Pancreas (tissue), 10 donors: ENCODE results near the gene MTARC2. TPM values are rescaled to one million over a fixed set of nuclear protein-coding genes. Genes with fewer than 3 reads are reported as not detected.

Source experiments
- ATAC-seq, 4 donors: fragments of 200-7000 bp; cut with Tn5 transposase; one replicate each; pipeline versions ENCODE4 v1.8.0 to v1.9.1; 2020; ENCODE audit warnings: mild to moderate bottlenecking in 4 of 4, moderate library complexity in 4 of 4
- DNase-seq, 6 donors: peaks; one replicate each; pipeline ENCODE4 v3.0.0-alpha.2; 2020
- FAIRE-seq: peaks from 2 replicates; lab custom pipeline; 2012; peaks lifted over from hg19 to GRCh38; lab: Jason Lieb, UNC
- H3K27ac ChIP-seq, 4 donors: fragments of 200-600 bp; sonication (generic); 1 replicate in 3 of 4; 2 replicates in 1 of 4; pipeline versions ENCODE4 v1.5.0 to v1.8.0; 2020
- H3K27me3 ChIP-seq, 4 donors: fragments of 200-600 bp; one replicate each; pipeline ENCODE4 v1.8.0; 2021
- H3K36me3 ChIP-seq, 3 donors: fragments of 200-600 bp; sonication (generic) in 1 of 3; one replicate each; pipeline versions ENCODE4 v1.5.0 to v1.8.0; 2020 to 2021
- H3K4me1 ChIP-seq, 3 donors: fragments of 200-600 bp; one replicate each; pipeline ENCODE4 v1.8.0; 2021
- H3K4me3 ChIP-seq, 4 donors: fragments of 200-600 bp; sonication (generic) in 2 of 4; one replicate each; pipeline versions ENCODE4 v1.5.0 to v1.8.0; 2020 to 2021
- H3K9me3 ChIP-seq, 4 donors: fragments of 200-600 bp; one replicate each; pipeline ENCODE4 v1.8.0; 2021
- CTCF ChIP-seq, 4 donors: fragments of 200-600 bp; sonication (generic) in 3 of 4; IDR thresholded peaks; one replicate each; pipeline versions ENCODE4 v1.5.0 to v1.8.0; 2021; ENCODE audit warnings: antibody characterized with exemption in 4 of 4
- WGBS, 2 donors: extraction: QIAGEN DNeasy Blood & Tissue Kit; methylation state at CpG; one replicate each; pipeline ENCODE4 v1.1.7; 2013; 5-methylcytosine and 5-hydroxymethylcytosine counted together
- intact Hi-C, 3 donors: fragments of 100-400 bp; cut with DNase I; formaldehyde crosslinking; loops; one replicate each; pipeline versions ENCODE4 v1.11.1 to v1.14.2; 2022
- polyA plus RNA-seq, 2 donors: library from polyadenylated mRNA; stranded (reverse); fragments of 200-250 nt; gene quantifications; one replicate each; pipeline ENCODE4 v1.2.3, GENCODE V29; 2013
- total RNA-seq, 6 donors: library from RNA; stranded (reverse); fragmentation: NEBNext Ultra II Directional in 4 of 6; extraction: Animal tissue kit (Norgen Biotek cat#: 25700) in 4 of 6; gene quantifications; one replicate each; pipeline versions ENCODE4 v1.2.1 to v1.2.4, GENCODE V29; 2021 to 2023
- donor health status: healthy with polysubstance abuse.
- donor health status: DM: no; HTN: no; CAD: no; lungs with moderate emphysema.
- donor health status: DM: no; HTN: no; CAD: no.
- donor health status: control.
- donor health status: control.
- donor health status: Bipolar disorder and iron deficiency.
- donor health status: DM: yes; HTN: yes; CAD: no.
- donor health status: DM: no; HTN: no; CAD: no.
- donor health status: DM: no; HTN: no; CAD: no.
- donor health status: DM: yes; HTN: yes; CAD: no.

MTARC2 gene
- total and polyA plus RNA-seq, 8 donors, result 12.2 to 27.0 (median 16.6) TPM

GRCh38 chr1:220785166-220786056, 37.3 kb downstream of the MTARC2 start:
- H3K27me3 ChIP-seq, result no peaks in the 10 kb centered on the region
- intact Hi-C loops, result loop anchor here in 1 of 3 donors (10.0 kb wide), 1 partner anchor 471 kb away; no protein-coding TSS in a partner anchor
- DNase-seq (no peak), ATAC-seq (no peak), FAIRE-seq (no peak)
- H3K27ac ChIP-seq, result peak overlapping the region in 1 of 4 donors; percentile 81
- H3K9me3 ChIP-seq, result no peaks in the 10 kb centered on the region
- WGBS, 2 donors, result 84 to 86% methylated on average over 11 of the region's 11 CpGs
- H3K4me3 ChIP-seq, result no peak overlapping the region
- TF ChIP-seq CTCF (IDR thresholded peaks at IDR 0.05), result no peak
- no peaks in the 10 kb centered on the region for H3K36me3 ChIP-seq
- H3K4me1 ChIP-seq, result peaks cover 0 to 4% (median 0%) of the 10 kb centered on the region in 3 donors

- no peak for TF ChIP-seq CTCF (IDR thresholded peaks at IDR 0.05)
- H3K9me3 ChIP-seq, result no peaks in the 10 kb centered on the region
- DNase-seq (peak in 4 of 6 donors; percentile 31 to 85 (median 52)), ATAC-seq (peak; percentile 55 to 69 (median 58)), FAIRE-seq (no peak)
- H3K36me3 ChIP-seq, result no peaks in the 10 kb centered on the region
- H3K27ac ChIP-seq, result peak overlapping the region; percentile 67 to 82 (median 78)
- intact Hi-C loops, result loop anchor here in 1 of 3 donors (10.0 kb wide), 1 partner anchor 471 kb away; no protein-coding TSS in a partner anchor
- 16 to 21% methylated on average over 13 of the region's 13 CpGs for WGBS, 2 donors
- H3K4me1 ChIP-seq, result peaks cover 0 to 4% (median 0%) of the 10 kb centered on the region in 3 donors
- H3K4me3 ChIP-seq, result peak overlapping the region in 3 of 4 donors; percentile 49 to 73 (median 56)
- no peaks in the 10 kb centered on the region for H3K27me3 ChIP-seq
Observed at GRCh38 chr1:220786057-220786336, 37.9 kb downstream of the MTARC2 start.

- H3K4me1 ChIP-seq, result peaks cover 0 to 4% (median 0%) of the 10 kb centered on the region in 3 donors
- DNase-seq (peak; percentile 77 to 90 (median 86)), ATAC-seq (peak; percentile 76 to 88 (median 86)), FAIRE-seq (no peak)
- H3K36me3 ChIP-seq, result no peaks in the 10 kb centered on the region
- intact Hi-C loops, result loop anchor here in 1 of 3 donors (10.0 kb wide), 1 partner anchor 472 kb away; no protein-coding TSS in a partner anchor
- H3K9me3 ChIP-seq, result no peaks in the 10 kb centered on the region
- no peaks in the 10 kb centered on the region for H3K27me3 ChIP-seq
- peak within 1 kb of the TSS; percentile 49 to 73 (median 56) for H3K4me3 ChIP-seq
- WGBS, 2 donors, result 2 to 3% methylated on average over 45 to 56 of the region's 56 CpGs
- peak within 1 kb of the TSS; percentile 67 to 82 (median 78) for H3K27ac ChIP-seq
- no peak for TF ChIP-seq CTCF (IDR thresholded peaks at IDR 0.05)
Observed at GRCh38 chr1:220786337-220787068, 38.4 kb downstream of the MTARC2 start, which contains the start of gene MTARC1. TSS of gene MTARC1 (plus strand) at chr1:220786913. CDS start at chr1:220786945, 32 bp downstream.

- H3K36me3 ChIP-seq, result no peaks in the 10 kb centered on the region
- FAIRE-seq (no peak), DNase-seq (peak; percentile 67 to 85 (median 75)), ATAC-seq (peak; percentile 76 to 86 (median 84))
- no peaks in the 10 kb centered on the region for H3K27me3 ChIP-seq
- WGBS, 2 donors, result 2 to 3% methylated on average over 32 of the region's 32 CpGs
- H3K9me3 ChIP-seq, result no peaks in the 10 kb centered on the region
- intact Hi-C loops, result loop anchor here in 1 of 3 donors (10.0 kb wide), 1 partner anchor 472 kb away; no protein-coding TSS in a partner anchor
- peak overlapping the region; percentile 67 to 82 (median 78) for H3K27ac ChIP-seq
- peaks cover 0 to 4% (median 0%) of the 10 kb centered on the region in 3 donors for H3K4me1 ChIP-seq
- TF ChIP-seq CTCF (IDR thresholded peaks at IDR 0.05), result no peak
- peak overlapping the region; percentile 49 to 73 (median 56) for H3K4me3 ChIP-seq
Observed at GRCh38 chr1:220787069-220787619, 39.0 kb downstream of the MTARC2 start.
